SK-N-SH (cell line): ENCODE data around the gene KRTAP12-1.

Experiments used
- CHD2 ChIP-seq: fragments of 150-350 bp; IDR thresholded peaks from 2 replicates; pipeline ENCODE4 v1.6.1; 2018; ENCODE audit warnings: low read length; ENCODE audit not compliant: partially characterized antibody
- CTCF ChIP-seq: fragments of 200-600 bp; sonication (generic); IDR thresholded peaks from 2 replicates; pipeline ENCODE4 v1.6.1; 2017; ENCODE audit warnings: antibody characterized with exemption, mild to moderate bottlenecking, moderate library complexity
- EP300 ChIP-seq, 2 experiments: IDR thresholded peaks; 2 replicates each; pipeline versions ENCODE4 v1.4.0 to v1.6.1; 2012; ENCODE audit warnings: borderline replicate concordance in 1 of 2, low read depth in 1 of 2, low read length in 1 of 2
- GATA2 ChIP-seq: sonication (generic); formaldehyde crosslinking; IDR thresholded peaks from 2 replicates; pipeline ENCODE4 v1.5.0; 2020; ENCODE audit warnings: mild to moderate bottlenecking, missing genetic modification reagents
- JUND ChIP-seq: IDR thresholded peaks from 2 replicates; pipeline ENCODE4 v1.4.0; 2012
- NRF1 ChIP-seq: IDR thresholded peaks from 2 replicates; pipeline ENCODE4 v1.6.1; 2012; ENCODE audit warnings: low read depth, mild to moderate bottlenecking, low read length
- POLR2AphosphoS5 ChIP-seq: IDR thresholded peaks from 2 replicates; pipeline ENCODE4 v1.6.1; 2012; ENCODE audit warnings: low read depth, low read length
- RAD21 ChIP-seq: IDR thresholded peaks from 2 replicates; pipeline ENCODE4 v1.6.1; 2012; ENCODE audit warnings: mild to moderate bottlenecking, low read length
- RCOR1 ChIP-seq: fragments of 150-350 bp; IDR thresholded peaks from 2 replicates; pipeline ENCODE4 v1.6.1; 2017; ENCODE audit warnings: antibody characterized with exemption, low read length
- YY1 ChIP-seq: IDR thresholded peaks from 2 replicates; pipeline ENCODE4 v1.4.0; 2012; ENCODE audit warnings: low read depth, mild to moderate bottlenecking

- TF ChIP-seq CTCF: no peak
- TF ChIP-seq EP300 (IDR thresholded peaks at IDR 0.05; ENCODE audit: borderline replicate concordance in 1 of 2, low read depth in 1 of 2, low read length in 1 of 2): no peak
- no peak for TF ChIP-seq NRF1
- no peak for TF ChIP-seq POLR2AphosphoS5
- no peak for TF ChIP-seq RCOR1
- TF ChIP-seq YY1: no peak
- TF ChIP-seq JUND: no peak
- no peak for TF ChIP-seq RAD21
- no peak for TF ChIP-seq GATA2 (CRISPR knock-in tag)
- no peak for TF ChIP-seq CHD2
Observed at GRCh38 chr21:44653123-44653522, 28.8 kb downstream of the KRTAP12-1 start.
